Left ventricle myocardium superior (tissue), 1 donor: ENCODE results near the gene SLC66A2. TPM values are rescaled to one million over a fixed set of nuclear protein-coding genes. Genes with fewer than 3 reads are reported as not detected.
"Not testable (repeated sequence)": the region's sequence is repeated elsewhere in the genome, so short reads cannot be mapped to it uniquely, and the experiment has no call there.

ENCODE experiments used
- ATAC-seq: fragments of 200-7000 bp; cut with Tn5 transposase; one replicate; pipeline ENCODE4 v1.9.1; 2020; ENCODE audit warnings: mild to moderate bottlenecking, moderate library complexity
- DNase-seq: peaks from one replicate; pipeline ENCODE4 v3.0.0-alpha.2; 2020
- intact Hi-C: fragments of 100-400 bp; cut with micrococcal nuclease; formaldehyde crosslinking; loops from one replicate; pipeline ENCODE4 v1.11.0; 2022
- total RNA-seq: library from RNA; stranded (reverse); fragmentation: NEBNext Ultra II Directional; extraction: Animal tissue kit (Norgen Biotek cat#: 25700); gene quantifications from one replicate; pipeline ENCODE4 v1.2.1, GENCODE V29; 2021
- donor health status: DM: no; HTN: yes; CAD: no; lungs with severe emphysema.

SLC66A2 gene
- total RNA-seq, 1 donor from 2014 or later, result 28.9 TPM

DNA sequence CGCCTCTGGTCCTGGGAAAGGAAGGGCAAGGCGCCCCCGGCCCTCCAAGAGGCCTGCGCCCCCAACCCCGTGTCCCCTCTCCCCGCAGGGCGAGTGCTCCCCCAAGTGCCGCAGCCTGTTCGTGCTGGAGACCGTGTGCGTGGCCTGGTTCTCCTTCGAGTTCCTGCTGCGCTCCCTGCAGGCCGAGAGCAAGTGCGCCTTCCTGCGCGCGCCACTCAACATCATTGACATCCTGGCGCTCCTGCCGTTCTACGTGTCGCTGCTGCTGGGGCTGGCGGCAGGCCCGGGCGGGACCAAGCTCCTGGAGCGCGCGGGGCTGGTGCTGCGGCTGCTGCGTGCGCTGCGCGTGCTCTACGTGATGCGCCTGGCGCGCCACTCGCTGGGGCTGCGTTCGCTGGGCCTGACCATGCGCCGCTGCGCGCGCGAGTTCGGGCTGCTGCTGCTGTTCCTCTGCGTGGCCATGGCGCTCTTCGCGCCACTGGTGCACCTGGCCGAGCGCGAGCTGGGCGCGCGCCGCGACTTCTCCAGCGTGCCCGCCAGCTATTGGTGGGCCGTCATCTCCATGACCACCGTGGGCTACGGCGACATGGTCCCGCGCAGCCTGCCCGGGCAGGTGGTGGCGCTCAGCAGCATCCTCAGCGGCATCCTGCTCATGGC lies 52.4 kb downstream of the SLC66A2 start:
- intact Hi-C loops, result no loop called here
- DNase-seq (peak; percentile 28), ATAC-seq (no peak)

DNA sequence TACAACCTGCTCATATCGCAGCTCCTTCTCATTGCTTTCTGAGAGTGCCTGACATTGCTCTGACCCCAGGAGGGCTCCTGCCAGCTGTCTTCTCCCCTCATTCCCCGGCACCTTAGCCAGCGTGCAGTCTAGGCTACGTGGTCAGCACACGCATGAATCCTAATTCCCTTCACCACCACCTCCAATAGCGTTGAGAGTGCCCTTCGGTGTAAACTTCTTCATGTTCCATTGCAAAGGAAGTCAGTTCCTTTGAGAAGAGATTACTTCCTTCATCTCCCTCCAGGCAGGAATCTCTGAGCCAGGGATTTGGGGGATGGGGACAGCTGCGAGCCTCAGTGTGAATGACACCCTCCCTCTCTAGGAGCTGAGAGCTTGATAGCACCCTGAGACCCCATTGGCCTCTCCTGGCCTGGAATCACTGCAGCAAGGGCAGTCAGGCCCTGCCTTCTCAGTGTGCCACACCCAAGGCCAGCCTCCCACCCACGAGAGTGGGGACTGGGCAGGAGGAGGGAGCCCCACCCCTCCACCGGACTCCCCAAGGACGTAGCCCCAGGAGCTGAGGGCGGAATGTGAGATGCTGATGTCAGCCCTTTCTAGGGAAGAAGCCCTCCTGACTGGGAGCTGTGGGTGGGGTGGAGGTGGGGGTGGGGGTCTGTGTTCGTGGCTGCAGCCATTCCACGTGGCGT lies 53.4 kb downstream of the SLC66A2 start:
- ATAC-seq (no peak), DNase-seq (no peak)
- intact Hi-C loops, result no loop called here

DNA sequence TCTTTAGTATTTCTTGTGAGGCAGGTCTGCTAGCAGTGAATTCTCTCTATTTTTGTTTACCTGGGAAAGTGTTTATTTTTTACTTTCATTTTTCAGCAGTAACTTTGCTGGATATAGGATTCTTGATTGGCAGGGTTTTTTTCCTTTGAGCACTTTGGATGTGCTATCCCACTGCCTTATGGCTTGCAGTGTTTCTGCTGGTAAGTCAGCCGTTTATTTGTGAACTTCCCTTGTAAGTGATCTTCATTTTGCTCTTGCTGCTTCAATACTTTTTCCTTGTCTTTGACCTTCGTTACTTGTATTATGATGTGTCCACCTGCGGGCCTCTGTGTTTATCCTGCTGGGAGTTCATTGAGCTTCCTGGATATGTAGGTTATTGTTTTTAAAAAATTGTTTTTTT lies 54.7 kb downstream of the SLC66A2 start:
- no peak for DNase-seq
- intact Hi-C loops, result no loop called here
- no peak for ATAC-seq

DNA sequence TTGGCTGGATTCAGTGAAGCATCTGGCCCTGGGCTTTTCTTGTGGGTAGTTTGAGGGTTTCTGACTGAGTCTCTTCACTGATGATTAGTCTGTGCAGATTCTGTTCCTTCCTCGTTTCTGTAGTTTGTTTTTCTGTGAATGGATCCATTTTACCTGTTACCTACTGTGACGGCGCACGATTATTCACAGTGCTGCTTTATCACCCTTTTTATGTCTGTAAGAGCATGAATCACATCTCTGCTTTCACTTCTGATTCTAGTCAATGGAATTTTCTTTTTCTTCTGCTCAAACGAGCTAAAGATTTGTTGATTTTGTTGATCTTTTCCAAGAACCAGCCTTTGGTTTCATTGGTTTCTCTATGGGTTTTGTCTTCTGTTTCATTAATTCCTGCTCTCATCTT lies 60.8 kb downstream of the SLC66A2 start:
- DNase-seq (no peak), ATAC-seq (no peak)
- intact Hi-C loops, result no loop called here

DNA sequence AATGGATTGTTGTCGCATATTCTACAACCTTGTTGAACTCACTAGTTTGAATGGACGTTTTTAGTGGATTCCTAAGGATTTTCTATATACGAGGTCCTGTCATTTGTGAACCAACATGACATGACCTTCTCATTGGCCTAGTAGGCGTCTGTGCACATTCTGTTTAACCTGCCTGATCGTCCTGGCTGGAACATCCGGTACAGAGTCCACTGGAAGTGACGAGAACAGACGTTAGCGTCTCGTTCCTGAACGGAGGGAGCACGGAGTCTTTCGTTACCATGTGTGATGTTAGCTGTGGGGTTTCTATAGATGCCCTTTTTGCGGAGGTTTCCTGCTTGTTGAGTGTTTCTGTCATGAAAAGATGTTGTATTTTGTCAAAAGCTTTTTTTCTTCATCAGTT lies 61.9 kb downstream of the SLC66A2 start:
- intact Hi-C loops, result no loop called here
- no peak for ATAC-seq

DNA sequence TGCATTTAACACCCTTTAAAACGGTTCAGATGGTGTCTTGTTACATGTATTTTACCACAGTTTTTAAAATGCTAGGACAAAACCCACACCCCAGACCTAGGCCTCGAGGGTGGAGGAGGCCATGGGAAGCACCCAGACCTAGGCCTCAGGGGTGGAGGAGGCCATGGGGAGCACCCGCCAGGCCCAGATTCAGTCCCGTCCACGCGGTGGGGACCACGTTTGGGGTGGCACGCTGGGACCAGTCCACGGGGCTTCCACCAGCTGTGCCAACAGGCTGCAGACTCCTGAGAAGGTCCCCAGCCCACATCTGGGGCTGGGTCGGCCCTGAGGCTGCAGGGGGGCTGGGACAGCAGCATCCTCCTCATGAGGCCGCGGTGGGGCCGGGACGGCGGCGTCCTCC lies 63.4 kb downstream of the SLC66A2 start:
- peak; percentile 7 for DNase-seq
- intact Hi-C loops, result no loop called here
- ATAC-seq, result no peak

More for the DNA sequence above, 61.9 kb downstream of the SLC66A2 start:
- DNase-seq, result peak; percentile 2

DNA sequence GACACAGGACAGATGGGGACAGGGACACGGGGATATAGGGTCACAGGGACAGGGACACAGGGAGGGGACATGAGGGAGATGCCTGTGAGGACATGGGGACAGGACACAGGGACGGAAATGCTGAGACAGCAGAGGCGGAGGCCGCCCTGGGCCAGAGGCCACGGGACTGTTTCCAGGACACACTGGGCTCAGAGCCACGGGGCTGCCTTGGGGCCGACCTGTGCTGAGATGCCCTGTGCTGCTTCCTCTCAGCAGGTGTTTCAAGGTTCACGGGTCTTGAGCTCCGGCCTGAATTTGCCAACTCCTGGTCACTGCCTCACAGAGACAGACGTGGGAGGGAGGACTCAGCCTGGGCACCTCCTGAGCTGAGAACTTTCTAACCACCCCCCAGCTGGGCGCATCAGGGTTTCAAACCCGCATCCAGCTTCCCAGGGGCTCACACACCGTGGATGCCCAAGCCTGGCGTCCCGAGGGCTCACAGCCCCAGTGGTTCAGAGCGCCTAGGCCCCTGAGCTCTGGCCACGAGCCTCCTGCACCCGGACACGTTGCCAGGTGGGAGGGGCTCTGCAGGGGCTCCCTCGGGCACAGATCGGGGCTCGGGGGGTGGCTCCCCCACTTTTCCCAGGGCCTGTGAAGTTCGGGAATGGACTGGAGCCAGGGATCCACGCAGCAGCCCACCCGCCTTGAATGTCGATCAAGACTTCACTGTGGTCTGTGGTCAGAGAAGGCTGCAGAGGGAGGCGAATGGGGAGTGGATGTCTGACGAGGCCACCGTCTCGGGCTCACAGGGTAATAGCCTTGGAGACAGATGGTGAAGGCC lies 64.1 kb downstream of the SLC66A2 start:
- DNase-seq (peak; percentile 26), ATAC-seq (no peak)
- intact Hi-C loops, result no loop called here

DNA sequence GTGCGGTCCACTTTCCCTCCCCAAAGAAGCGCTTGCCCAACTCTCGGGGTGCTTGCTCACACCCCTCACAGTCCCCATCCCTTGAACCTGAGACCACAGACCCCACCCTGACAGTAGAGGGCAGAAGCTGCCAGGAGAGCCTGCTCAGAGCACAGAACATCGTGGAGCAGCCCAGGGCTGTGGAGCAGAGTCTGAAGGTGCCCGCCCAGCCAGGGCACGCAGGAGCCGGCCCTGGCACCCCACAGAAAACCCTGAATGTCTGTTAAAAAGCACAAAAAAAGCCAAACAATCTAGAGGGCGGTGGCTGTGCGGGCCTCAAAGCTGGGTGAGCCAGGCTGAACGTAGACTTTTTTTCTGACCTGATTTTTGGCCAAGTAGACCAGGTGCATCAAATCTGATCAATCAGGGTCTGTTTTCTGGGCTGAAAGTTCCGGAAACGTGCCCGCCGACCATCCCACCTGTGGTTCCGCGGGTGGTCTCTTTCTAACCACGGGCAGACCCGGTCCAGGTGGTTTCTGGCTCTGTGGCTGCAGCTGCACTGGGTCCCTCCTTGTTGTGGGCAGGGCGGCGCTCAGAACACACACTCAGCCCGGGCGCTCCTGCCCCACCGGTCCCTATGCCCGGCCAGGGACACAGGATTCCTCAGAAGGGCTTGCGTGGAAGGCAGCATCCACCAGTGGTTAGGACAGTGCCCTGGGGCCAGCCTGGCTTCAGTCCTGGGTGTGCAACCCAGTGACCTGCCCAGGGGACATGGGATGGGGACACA lies 66.3 kb downstream of the SLC66A2 start:
- no peak for ATAC-seq
- intact Hi-C loops, result no loop called here
- DNase-seq, result peak; percentile 10

DNA sequence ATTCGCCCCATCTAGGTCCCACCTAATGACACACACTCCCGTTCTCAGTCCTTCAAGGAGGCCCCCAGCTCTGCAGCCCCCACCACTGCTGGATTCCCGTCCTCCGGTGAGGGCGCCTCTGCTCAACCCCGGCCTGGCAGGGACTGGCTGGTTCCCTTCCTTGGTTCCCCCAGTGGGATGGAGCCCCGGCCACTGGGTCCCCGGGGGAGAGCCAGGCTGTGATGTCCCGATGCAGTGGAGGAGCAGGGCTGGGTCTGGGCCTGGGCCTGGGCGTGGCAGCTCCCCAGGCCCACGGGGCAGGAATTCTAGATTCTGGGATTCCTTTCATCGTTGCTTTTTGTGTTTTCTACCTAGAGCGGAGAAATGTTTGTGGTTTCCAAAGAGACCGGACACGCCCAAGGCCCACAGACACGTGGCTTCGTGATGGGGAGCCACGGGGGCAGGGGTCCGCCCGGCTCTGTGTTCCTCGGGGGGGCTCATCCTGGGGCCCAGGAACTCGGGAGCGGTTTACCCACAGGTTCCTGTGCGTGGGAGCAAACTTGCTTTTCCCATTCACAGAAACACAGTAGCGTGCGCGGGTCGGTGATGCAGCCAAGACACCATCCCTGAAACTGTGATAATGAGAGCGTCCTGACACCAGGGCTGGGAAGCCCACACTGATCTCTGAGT lies 67.0 kb downstream of the SLC66A2 start:
- intact Hi-C loops, result no loop called here
- peak; percentile 6 for DNase-seq
- no peak for ATAC-seq

DNA sequence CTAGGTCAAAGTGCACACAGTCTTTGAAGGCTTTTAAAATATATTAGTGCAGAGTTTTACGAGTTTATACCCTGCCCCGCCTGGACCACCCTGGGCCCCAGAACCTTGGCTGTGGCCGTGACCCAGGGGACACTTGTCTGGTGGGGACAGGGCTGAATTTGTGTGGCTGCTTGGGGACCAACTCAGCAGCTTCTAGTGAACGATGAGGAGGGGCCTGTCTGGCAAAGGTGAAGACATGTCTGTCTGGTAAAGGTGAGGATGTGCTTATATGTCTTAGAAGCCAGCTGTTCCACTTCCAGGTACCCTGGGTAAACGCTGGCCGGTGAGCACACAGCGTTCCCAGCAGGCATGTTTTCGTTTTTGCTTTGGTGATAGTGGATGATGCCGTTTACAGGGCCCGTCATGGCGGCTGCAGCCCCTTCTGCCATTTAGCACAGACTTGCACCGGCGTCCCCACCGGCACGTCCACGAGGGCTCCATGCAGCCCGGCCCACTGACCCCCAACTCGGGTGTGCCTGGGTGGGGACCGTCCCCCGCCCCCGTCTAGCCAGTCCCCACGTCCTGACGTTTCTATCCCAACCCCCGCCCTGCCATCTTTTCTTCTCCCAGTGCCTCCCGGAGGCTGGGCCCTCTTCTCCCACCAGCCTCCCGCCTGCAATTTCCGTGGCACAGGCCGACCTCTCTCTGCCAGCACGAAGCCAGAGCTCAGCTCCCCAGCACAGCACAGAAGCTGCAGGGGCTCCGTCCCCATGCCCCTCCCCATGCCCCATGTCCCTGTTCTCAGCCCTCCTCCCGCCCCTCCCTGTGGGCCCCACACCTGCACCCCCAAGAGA lies 67.8 kb downstream of the SLC66A2 start:
- intact Hi-C loops, result no loop called here
- ATAC-seq, result no peak
- peak; percentile 15 for DNase-seq

DNA sequence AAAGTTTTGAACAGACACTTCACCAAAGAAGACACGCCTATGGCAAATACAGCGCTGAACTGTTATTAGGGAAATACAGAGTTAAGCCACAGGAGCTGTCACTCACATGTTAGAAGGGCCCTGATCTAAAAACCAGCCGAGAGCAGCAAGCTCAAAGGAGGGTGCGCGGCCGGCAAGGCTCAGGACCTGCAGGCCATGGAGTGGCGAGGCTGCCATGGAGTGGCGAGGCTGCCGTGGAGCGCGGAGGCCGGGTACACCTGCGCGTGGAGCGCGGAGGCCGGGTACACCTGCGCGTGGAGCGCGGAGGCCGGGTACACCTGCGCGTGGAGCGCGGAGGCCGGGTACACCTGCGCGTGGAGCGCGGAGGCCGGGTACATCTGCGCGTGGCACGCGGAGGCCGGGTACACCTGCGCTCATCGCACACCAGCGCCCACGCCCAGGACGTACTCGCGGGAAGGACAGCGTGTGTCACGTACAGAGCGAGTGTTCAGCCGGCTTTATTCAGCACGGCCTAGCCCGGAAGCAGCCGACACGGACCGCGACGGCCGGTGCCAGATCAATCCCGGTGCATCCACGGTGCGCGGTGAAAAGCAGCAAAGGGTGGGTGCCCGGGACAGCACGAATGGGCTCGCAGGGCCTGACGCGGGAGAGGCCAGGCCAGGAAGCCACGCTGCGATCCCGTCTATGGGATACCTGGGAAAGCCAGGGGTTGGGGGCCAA lies 68.8 kb downstream of the SLC66A2 start:
- peak; percentile 28 for DNase-seq
- intact Hi-C loops, result no loop called here

DNA sequence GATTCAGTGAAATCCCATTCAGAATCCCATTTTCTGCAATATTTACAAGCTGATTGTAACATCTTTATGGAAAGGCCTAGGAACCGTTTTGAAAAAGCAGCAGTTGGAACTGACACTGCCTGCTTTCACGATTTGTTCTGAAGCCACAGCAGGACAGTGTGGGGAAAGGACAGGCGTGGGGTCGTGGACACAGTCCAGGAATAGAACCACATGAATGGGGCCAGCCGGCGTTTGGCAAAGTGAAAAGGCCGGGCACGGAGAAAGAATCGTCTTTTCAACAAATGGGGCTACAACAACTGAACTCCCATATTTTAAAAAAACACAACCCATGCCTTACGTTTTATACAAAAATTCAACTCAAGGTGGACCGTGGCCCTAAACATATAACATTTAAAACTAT lies 69.8 kb downstream of the SLC66A2 start:
- intact Hi-C loops, result no loop called here
- ATAC-seq, result no peak
- peak; percentile 6 for DNase-seq

More for the DNA sequence above, 68.8 kb downstream of the SLC66A2 start:
- ATAC-seq, result no peak

DNA sequence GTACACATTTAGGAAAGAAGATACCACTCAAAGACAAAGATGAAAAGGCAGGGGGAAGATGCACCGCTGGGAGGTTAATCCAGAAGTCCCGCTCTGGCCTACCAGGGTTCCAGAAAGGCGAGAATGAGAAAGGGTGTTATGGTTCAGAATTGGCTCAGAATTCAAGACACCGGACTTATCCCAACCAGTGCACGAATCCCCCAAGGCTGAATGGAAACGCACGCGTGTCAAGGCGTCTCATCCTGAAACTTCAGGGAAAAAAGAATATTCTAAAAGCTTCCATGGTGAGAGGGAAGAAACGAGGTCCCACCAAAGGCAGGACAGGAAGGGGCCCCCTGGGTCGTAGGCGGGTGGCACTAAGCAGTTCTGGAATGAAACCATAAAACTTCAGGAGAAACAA lies 71.9 kb downstream of the SLC66A2 start:
- ATAC-seq, result no peak
- peak; percentile 3 for DNase-seq
- intact Hi-C loops, result no loop called here

DNA sequence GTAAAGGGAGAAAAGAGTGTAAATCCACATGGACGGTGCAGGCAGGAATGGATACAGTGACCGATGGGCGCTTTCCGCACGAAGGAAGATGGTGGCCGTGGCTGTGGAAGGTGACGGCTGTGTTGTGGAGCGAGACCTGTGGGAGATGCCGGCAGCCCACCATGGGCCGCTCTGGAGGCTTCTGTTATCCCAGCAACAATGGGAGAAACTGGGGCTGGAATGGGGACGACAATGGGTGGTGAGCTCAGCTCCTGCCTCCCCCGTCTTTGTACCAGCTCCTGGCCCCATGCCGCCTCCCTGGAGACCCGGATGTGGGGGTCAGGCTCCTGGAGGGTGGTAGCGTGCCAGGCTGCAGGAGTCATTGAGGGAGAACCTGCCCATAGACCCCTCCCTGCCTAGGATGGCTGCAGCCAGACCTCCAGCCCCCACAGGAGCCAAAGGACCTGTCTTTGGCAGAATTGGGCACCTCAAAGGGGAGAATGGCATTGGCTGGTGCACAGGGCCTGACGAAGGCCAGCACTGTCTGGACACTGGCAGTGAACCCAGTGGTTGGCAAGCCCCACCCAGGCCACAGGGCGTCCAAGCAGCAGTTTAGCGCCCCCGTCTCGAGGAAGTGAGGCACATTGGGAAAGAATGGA lies 72.6 kb downstream of the SLC66A2 start:
- ATAC-seq (no peak), DNase-seq (peak; percentile 5)
- intact Hi-C loops, result no loop called here

DNA sequence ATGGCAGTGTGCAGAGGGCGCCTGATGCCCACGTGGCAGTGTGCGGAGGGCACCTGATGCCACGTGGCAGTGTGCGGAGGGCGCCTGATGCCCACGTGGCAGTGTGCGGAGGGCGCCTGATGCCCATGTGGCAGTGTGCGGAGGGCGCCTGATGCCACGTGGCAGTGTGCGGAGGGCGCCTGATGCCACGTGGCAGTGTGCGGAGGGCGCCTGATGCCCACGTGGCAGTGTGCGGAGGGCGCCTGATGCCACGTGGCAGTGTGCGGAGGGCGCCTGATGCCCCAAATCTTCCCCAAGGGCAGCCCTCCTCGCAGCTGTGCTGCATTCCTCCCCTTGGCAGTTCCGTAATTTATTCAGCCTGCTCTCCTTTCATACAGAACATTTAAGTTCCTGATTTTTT lies 73.2 kb downstream of the SLC66A2 start:
- intact Hi-C loops, ATAC-seq: not testable (repeated sequence)
- peak; percentile 1 for DNase-seq

DNA sequence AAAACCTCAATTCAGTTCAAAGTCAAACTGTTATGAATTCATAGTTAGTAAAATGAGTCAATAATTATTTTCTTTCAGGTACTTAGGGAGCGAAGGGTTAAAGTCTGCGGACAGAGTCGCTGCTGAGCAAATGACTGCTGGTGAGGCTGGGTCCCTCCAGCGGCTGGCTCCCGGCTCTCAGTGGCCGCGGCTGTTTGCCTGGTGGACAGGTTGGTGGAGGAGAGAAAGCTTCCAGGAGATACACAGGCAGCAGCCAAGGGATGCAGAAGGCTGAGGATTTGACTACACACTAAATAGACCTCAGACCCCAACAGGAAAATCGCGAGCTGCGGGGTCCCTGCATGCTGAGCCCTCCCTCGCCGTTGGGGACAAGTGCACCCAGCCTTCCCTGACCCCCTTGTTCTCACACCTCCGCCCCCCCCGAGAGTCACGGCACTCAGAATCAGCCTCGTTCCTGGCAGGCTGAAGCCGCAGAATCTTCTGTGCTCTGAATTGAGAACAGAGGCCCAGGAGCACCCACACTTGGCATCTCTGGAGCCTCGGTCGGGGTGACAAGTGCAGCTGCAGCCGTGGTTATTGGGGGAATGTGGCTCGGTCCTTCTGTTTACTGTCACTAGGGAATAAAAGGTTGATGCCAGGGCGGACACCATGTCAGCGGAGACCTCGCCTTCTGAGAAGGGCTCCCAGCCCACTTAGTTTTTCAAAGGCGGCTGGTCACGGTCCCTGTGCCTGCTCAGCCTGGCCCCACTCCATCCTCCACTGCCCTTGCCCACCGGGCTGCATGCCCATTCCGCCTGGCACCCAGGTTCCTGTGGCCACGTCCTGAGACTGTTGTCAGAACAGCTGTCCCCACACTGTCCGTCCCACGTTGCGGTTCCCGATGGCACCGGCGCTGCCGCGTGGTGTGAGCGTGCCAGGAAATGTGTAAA lies 74.0 kb downstream of the SLC66A2 start:
- DNase-seq (peak; percentile 11), ATAC-seq (no peak)
- intact Hi-C loops, result no loop called here
